GM23338 (cell line): ENCODE results near the gene MRPL37.

ENCODE experiments used
- CREB1 ChIP-seq: fragments of 250-450 bp; sonication (Bioruptor Pico); IDR thresholded peaks from 2 replicates; pipeline ENCODE4 v1.5.0; 2020; ENCODE audit warnings: low read depth, mild to moderate bottlenecking, moderate library complexity
- CTCF ChIP-seq, 2 experiments: fragments of 200-600 bp in 1 of 2; sonication (generic) in 1 of 2; conservative IDR thresholded peaks; 2 replicates each; pipeline versions ENCODE4 v1.5.1 to v1.6.1; 2016 to 2017; ENCODE audit warnings: antibody characterized with exemption in 2 of 2, low read depth in 2 of 2, mild to moderate bottlenecking in 2 of 2, moderate library complexity in 1 of 2
- EZH2 ChIP-seq: fragments of 200-600 bp; sonication (generic); IDR thresholded peaks from one replicate; pipeline ENCODE4 v1.8.0; 2017; ENCODE audit warnings: antibody characterized with exemption, mild to moderate bottlenecking, low read depth; ENCODE audit not compliant: unreplicated experiment

- TF ChIP-seq CTCF (conservative IDR thresholded peaks at IDR 0.05; ENCODE audit: low read depth in 2 of 2) (no peak), EZH2 (no peak), CREB1 (no peak)
Observed at GRCh38 chr1:54151013-54151412, 49.0 kb upstream of the MRPL37 start.
